ENCODE results near the gene BEST2. TPM values are rescaled to one million over a fixed set of nuclear protein-coding genes. Genes with fewer than 3 reads are reported as not detected.

The BEST2 gene
- total RNA-seq, 2 donors from 2014 or later, result not detected

Other genes starting within 250 kb of the BEST2 start
- gene ZNF564, start 200.3 kb upstream of the BEST2 start, total RNA-seq, result 1 to 10 TPM; 6.9 to 9.0 TPM
- gene ZNF490, start 141.0 kb upstream of the BEST2 start, total RNA-seq, result 10 to 100 TPM; 12.8 to 16.0 TPM
- 10 to 100 TPM; 19.8 to 21.0 TPM for gene ZNF791, start 140.9 kb upstream of the BEST2 start, total RNA-seq
- 100 to 1,000 TPM in 1 of 2 donors, 10 to 100 TPM in 1; 75.8 to 109 TPM for gene MAN2B1, start 85.0 kb upstream of the BEST2 start, total RNA-seq
- 10 to 100 TPM; 18.4 to 24.0 TPM for gene WDR83, start 85.0 kb upstream of the BEST2 start, total RNA-seq
- 100 to 1,000 TPM; 140 to 150 TPM for gene DHPS, start 69.9 kb upstream of the BEST2 start, total RNA-seq
- not detected for gene GNG14, start 63.8 kb upstream of the BEST2 start, total RNA-seq
- 1 to 10 TPM; 3.5 to 6.9 TPM for gene FBXW9, start 55.2 kb upstream of the BEST2 start, total RNA-seq
- 10 to 100 TPM; 62.6 to 73.2 TPM for gene TNPO2, start 27.9 kb upstream of the BEST2 start, total RNA-seq
- 100 to 1,000 TPM; 131 to 134 TPM for gene TRIR, start 17.1 kb upstream of the BEST2 start, total RNA-seq
- gene GET3, start 14.3 kb upstream of the BEST2 start, total RNA-seq, result 10 to 100 TPM; 42.6 to 43.7 TPM
- gene HOOK2, start 23.8 kb downstream of the BEST2 start, total RNA-seq, result 10 to 100 TPM; 38.8 to 41.0 TPM
- 100 to 1,000 TPM; 574 to 618 TPM for gene JUNB, start 39.7 kb downstream of the BEST2 start, total RNA-seq
- gene PRDX2, start 50.0 kb downstream of the BEST2 start, total RNA-seq, result 100 to 1,000 TPM; 202 to 223 TPM
- 10 to 100 TPM; 23.7 to 27.1 TPM for gene THSD8, start 50.3 kb downstream of the BEST2 start, total RNA-seq
- gene RNASEH2A, start 54.8 kb downstream of the BEST2 start, total RNA-seq, result 10 to 100 TPM; 29.6 to 31.1 TPM
- not detected for gene RTBDN, start 82.8 kb downstream of the BEST2 start, total RNA-seq
- gene MAST1, start 86.7 kb downstream of the BEST2 start, total RNA-seq, result 1 to 10 TPM; 5.8 to 6.0 TPM
- 10 to 100 TPM; 34.5 to 39.1 TPM for gene DNASE2, start 129.7 kb downstream of the BEST2 start, total RNA-seq
- under 1 TPM; 0.19 to 0.58 TPM for gene KLF1, start 135.4 kb downstream of the BEST2 start, total RNA-seq
- gene GCDH, start 139.4 kb downstream of the BEST2 start, total RNA-seq, result 10 to 100 TPM; 23.2 to 25.1 TPM
- 1 to 10 TPM; 3.1 to 4.5 TPM for gene SYCE2, start 167.5 kb downstream of the BEST2 start, total RNA-seq
- gene FARSA, start 181.9 kb downstream of the BEST2 start, total RNA-seq, result 10 to 100 TPM; 63.4 to 70.4 TPM
- gene CALR, start 186.8 kb downstream of the BEST2 start, total RNA-seq, result 100 to 1,000 TPM; 458 to 489 TPM
- 100 to 1,000 TPM; 159 to 189 TPM for gene RAD23A, start 194.1 kb downstream of the BEST2 start, total RNA-seq
- 10 to 100 TPM; 15.9 to 16.4 TPM for gene GADD45GIP1, start 205.4 kb downstream of the BEST2 start, total RNA-seq
- gene DAND5, start 217.8 kb downstream of the BEST2 start, total RNA-seq, result under 1 TPM; 0.12 to 0.32 TPM
- gene NFIX, start 243.7 kb downstream of the BEST2 start, total RNA-seq, result 1 to 10 TPM; 2.2 to 2.8 TPM

Data from activated T-cell treated with anti-CD3 and anti-CD28 coated beads, Interleukin-2, amount 50 U/mL, for 72 hours (primary cell).